ENCODE data around the gene MOBP. TPM values are rescaled to one million over a fixed set of nuclear protein-coding genes. Genes with fewer than 3 reads are reported as not detected.

MOBP gene
- total and polyA plus RNA-seq, 9 of the 15 experiments (the other 6 are each of a cell fraction or from before 2014, with no cell fraction given), result 0.09 to 0.33 (median 0.11) TPM; not detected in 4

- TF ChIP-seq REST (IDR thresholded peaks at IDR 0.05; ENCODE audit: borderline replicate concordance) (peak; percentile 70), REST (CRISPR knock-in tag; IDR thresholded peaks at IDR 0.05; ENCODE audit: low read depth) (no peak), DACH1 (IDR thresholded peaks at IDR 0.05; ENCODE audit: partially characterized antibody) (peak; percentile 64), ZBED1 (IDR thresholded peaks at IDR 0.05) (no peak), ARID2 (IDR thresholded peaks at IDR 0.05) (peak; percentile 59), CTCFL (IDR thresholded peaks at IDR 0.05; ENCODE audit: borderline replicate concordance, insufficient read depth, low read depth, low read length, poor library complexity, severe bottlenecking) (peak; percentile 56), HMG20A (CRISPR knock-in tag; conservative IDR thresholded peaks at IDR 0.05) (no peak)
- TF ChIP-seq, protein P1, sequence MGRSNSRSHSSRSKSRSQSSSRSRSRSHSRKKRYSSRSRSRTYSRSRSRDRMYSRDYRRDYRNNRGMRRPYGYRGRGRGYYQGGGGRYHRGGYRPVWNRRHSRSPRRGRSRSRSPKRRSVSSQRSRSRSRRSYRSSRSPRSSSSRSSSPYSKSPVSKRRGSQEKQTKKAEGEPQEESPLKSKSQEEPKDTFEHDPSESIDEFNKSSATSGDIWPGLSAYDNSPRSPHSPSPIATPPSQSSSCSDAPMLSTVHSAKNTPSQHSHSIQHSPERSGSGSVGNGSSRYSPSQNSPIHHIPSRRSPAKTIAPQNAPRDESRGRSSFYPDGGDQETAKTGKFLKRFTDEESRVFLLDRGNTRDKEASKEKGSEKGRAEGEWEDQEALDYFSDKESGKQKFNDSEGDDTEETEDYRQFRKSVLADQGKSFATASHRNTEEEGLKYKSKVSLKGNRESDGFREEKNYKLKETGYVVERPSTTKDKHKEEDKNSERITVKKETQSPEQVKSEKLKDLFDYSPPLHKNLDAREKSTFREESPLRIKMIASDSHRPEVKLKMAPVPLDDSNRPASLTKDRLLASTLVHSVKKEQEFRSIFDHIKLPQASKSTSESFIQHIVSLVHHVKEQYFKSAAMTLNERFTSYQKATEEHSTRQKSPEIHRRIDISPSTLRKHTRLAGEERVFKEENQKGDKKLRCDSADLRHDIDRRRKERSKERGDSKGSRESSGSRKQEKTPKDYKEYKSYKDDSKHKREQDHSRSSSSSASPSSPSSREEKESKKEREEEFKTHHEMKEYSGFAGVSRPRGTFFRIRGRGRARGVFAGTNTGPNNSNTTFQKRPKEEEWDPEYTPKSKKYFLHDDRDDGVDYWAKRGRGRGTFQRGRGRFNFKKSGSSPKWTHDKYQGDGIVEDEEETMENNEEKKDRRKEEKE (IDR thresholded peaks at IDR 0.05; ENCODE audit: borderline replicate concordance in 1 of 2, control insufficient read depth in 1 of 2, low read depth in 2 of 2, low read length in 1 of 2), result no peak
- TF ChIP-seq, protein P2, sequence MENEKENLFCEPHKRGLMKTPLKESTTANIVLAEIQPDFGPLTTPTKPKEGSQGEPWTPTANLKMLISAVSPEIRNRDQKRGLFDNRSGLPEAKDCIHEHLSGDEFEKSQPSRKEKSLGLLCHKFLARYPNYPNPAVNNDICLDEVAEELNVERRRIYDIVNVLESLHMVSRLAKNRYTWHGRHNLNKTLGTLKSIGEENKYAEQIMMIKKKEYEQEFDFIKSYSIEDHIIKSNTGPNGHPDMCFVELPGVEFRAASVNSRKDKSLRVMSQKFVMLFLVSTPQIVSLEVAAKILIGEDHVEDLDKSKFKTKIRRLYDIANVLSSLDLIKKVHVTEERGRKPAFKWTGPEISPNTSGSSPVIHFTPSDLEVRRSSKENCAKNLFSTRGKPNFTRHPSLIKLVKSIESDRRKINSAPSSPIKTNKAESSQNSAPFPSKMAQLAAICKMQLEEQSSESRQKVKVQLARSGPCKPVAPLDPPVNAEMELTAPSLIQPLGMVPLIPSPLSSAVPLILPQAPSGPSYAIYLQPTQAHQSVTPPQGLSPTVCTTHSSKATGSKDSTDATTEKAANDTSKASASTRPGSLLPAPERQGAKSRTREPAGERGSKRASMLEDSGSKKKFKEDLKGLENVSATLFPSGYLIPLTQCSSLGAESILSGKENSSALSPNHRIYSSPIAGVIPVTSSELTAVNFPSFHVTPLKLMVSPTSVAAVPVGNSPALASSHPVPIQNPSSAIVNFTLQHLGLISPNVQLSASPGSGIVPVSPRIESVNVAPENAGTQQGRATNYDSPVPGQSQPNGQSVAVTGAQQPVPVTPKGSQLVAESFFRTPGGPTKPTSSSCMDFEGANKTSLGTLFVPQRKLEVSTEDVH (IDR thresholded peaks at IDR 0.05; ENCODE audit: low read depth, partially characterized antibody), result peak; percentile 35
These were observed 19.6 kb upstream of the MOBP start (continued) for GRCh38 chr3:39447637-39448483.

Data from K562 (cell line).